Large intestine (tissue), 3 donors: Measurements from ENCODE around the gene DISP3. TPM values are rescaled to one million over a fixed set of nuclear protein-coding genes. Genes with fewer than 3 reads are reported as not detected.

ENCODE experiments used
- DNase-seq, 2 donors: peaks; one replicate each; pipeline versions ENCODE4 v3.0.0 to v3.0.0-alpha.2; 2013
- H3K27ac ChIP-seq: one replicate; pipeline ENCODE4 v1.5.1; 2013; ENCODE audit warnings: low read length
- H3K27me3 ChIP-seq: 2 replicates; pipeline ENCODE4 v1.6.1; 2013; ENCODE audit warnings: low read length; ENCODE audit not compliant: control insufficient read depth, insufficient read depth
- H3K36me3 ChIP-seq: 2 replicates; pipeline ENCODE4 v1.6.1; 2013; ENCODE audit warnings: low read length; ENCODE audit not compliant: control insufficient read depth, insufficient read depth
- H3K4me1 ChIP-seq: one replicate; pipeline ENCODE4 v1.6.1; 2013; ENCODE audit warnings: low read length; ENCODE audit not compliant: control insufficient read depth, insufficient read depth
- H3K4me3 ChIP-seq: one replicate; pipeline ENCODE4 v1.5.1; 2013; ENCODE audit warnings: low read length
- H3K9me3 ChIP-seq: one replicate; pipeline ENCODE4 v1.6.1; 2013; ENCODE audit warnings: mild to moderate bottlenecking, low read depth, low read length, moderate library complexity; ENCODE audit not compliant: control insufficient read depth
- WGBS: methylation state at CpG from one replicate; pipeline ENCODE4 v1.1.5; 2013; ENCODE audit warnings: low lambda C conversion rate; ENCODE audit not compliant: insufficient coverage; 5-methylcytosine and 5-hydroxymethylcytosine counted together
- polyA plus RNA-seq: library from polyadenylated mRNA; unstranded; fragments of 120-200 nt; gene quantifications from one replicate; pipeline ENCODE4 v1.2.1, GENCODE V29; 2013

Gene DISP3
- polyA plus RNA-seq, 1 donor = 0.76 TPM

DNA sequence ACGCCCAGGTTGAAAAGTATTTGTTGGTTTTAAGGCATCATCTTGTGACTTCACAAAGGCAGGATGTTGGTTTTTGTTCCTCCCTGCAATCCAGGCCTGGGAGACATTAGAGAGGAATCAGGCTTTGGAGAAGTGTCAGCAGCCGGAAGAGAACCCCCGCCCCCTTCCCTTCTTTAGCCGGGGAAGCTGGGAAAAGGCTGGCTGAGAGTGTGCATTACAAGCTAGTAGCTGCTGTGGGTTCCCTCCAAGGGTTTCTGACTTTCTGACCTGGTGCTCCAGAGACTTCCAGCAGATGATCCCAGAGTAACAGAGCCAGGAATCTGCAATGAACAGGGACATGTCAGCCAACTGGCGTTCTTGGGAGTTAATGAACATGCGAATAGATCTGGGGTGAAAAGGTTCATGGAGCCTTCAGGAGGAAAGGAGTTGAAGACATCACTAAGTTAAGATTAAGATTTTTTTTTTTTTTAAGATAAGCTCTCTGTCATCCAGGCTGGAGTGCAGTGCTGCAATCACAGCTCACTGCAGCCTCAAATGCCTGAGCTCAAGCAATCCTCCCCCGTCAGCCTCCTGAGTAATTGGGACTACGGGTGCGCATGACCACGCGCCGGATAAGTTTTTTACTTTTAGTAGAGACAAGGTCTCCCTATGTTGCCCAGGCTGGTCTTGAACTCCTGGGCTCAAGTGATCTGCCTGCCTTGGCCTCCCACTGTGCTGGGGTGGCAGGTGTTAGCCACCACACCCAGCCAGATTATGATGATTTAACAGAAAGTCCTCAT is 7.5 kb downstream of the DISP3 start:
- Histone ChIP-seq H3K27ac (no peak overlapping the region), H3K4me3 (no peak overlapping the region), H3K4me1 (no peaks in the 10 kb centered on the region), H3K27me3 (peaks cover 21% of the 10 kb centered on the region), H3K9me3 (no peaks in the 10 kb centered on the region), H3K36me3 (no peaks in the 10 kb centered on the region)
- no peak for DNase-seq
- no CpG with 5 or more reads among the region's 12 CpGs for WGBS

DNA sequence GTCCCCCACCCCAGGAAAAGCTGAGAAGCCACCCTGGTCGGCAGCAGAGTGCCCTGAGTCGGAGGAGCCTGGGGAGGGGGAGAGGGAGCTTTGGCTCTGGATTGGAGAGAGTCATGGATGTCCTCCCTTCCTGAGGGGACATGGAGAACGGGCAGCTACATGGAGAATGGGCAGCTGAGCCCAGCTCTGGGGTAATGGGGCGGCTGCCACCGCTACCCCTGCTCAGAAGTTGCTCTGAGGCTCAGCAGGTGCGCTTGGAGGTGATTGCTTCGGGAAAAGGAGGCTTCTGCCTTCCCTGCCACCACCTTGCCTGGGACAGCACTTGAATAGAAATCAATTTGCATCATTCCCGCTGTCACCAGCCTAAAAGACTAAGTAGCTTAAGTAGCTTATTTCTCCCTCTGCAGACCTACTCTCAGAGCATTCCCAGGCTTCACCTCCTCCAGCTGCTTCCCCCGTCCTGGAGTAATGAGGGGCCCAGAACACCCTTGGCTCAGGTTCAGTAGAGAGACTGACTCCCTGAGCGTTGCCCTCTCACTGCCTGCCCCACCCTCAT is 8.3 kb downstream of the DISP3 start:
- H3K36me3 ChIP-seq = no peaks in the 10 kb centered on the region
- H3K4me3 ChIP-seq = no peak overlapping the region
- no peak overlapping the region for H3K27ac ChIP-seq
- no peaks in the 10 kb centered on the region for H3K4me1 ChIP-seq
- WGBS = no CpG with 5 or more reads among the region's 10 CpGs
- no peak for DNase-seq
- H3K27me3 ChIP-seq = peaks cover 16% of the 10 kb centered on the region
- H3K9me3 ChIP-seq = no peaks in the 10 kb centered on the region

DNA sequence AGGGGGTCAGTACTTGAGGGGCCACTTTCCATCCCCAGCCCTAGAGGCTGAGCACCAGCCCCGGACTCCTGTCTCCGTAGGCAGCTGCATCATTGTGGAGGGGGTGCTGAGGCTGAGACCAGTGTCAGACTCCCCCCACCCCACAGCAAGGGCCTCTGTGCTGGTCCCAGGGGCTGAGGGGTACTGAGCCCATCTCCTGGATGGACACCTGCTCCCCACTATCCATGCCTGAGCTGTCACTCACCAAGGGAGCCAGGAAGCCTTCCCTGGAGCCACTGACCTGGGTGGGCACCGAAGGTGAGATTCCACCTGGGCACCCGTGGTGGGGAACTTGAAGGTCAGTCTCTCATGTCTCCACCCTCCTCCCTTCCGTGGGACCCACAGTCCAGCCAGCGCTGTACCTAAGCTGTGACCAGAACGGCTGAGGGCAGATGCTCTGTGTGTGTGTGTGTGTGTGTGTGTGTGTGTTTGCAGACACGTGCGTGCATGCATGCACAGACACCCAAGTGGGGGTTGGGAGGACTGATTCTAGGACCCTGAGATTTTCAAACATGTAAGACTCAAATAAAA is 9.3 kb downstream of the DISP3 start:
- Histone ChIP-seq H3K9me3 (no peaks in the 10 kb centered on the region), H3K4me3 (no peak overlapping the region), H3K36me3 (no peaks in the 10 kb centered on the region), H3K27me3 (peaks cover 12% of the 10 kb centered on the region), H3K4me1 (no peaks in the 10 kb centered on the region), H3K27ac (no peak overlapping the region)
- DNase-seq = no peak
- no CpG with 5 or more reads among the region's 9 CpGs for WGBS

DNA sequence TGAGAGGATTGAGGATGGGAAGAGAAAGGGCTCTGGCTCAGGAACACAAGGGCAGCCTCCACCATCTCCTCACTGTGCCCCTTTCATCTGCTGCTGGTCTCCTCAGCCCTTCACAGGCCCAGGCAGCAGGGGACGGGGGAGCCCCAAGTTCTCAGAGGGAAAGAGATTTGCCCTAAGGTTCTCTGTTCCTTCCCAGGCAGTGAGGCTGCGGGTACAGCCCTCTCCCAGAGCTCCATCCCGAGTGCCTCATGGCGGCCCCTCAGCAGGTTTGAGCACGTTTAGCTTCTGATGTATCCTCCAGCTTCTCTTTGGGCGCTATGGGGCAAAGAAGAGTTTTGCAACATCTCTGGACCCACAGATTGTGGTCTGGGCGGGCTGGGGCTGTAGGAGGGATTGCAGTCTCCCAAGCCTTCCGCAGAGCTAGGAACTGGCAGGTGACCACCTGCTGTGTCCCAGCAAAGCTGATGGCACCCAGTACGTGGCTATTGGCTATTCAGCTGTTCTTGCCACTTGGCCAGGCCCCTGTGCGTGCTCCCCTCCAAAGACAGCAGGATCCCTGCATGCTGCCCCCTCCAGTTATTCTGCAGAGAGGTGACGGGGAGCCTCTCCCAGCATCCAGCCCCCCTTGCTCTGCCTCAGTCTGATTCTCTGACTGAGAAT is 10.1 kb downstream of the DISP3 start:
- no CpG with 5 or more reads among the region's 11 CpGs for WGBS
- H3K27ac ChIP-seq = no peak overlapping the region
- no peaks in the 10 kb centered on the region for H3K4me1 ChIP-seq
- no peaks in the 10 kb centered on the region for H3K36me3 ChIP-seq
- DNase-seq = no peak
- no peaks in the 10 kb centered on the region for H3K9me3 ChIP-seq
- H3K4me3 ChIP-seq = no peak overlapping the region
- peaks cover 12% of the 10 kb centered on the region for H3K27me3 ChIP-seq

DNA sequence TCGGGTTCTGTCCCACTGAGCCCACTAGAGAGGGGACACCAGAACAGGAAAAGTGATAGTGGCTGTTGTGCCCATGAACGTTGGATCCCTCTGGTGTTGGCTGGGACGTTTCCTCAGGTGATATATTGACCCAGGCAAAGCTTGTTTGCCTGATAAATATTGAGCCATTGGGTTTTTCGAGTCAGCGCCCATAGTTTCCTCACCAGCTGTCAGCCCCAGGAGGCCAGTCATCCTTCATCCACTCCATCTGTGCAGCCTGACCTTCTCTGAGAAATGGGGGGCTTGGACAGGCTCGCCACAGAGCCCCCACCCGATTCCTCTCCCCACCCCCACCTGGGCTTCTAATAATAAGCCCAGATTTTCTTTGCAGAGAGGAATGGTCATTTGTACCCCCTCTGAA is 13.3 kb downstream of the DISP3 start:
- H3K9me3 ChIP-seq = no peaks in the 10 kb centered on the region
- no peak overlapping the region for H3K4me3 ChIP-seq
- H3K27me3 ChIP-seq = peaks cover 6% of the 10 kb centered on the region
- H3K27ac ChIP-seq = no peak overlapping the region
- no peak for DNase-seq
- no peaks in the 10 kb centered on the region for H3K4me1 ChIP-seq
- whole genome bisulfite sequencing = no CpG with 5 or more reads among the region's 7 CpGs
- no peaks in the 10 kb centered on the region for H3K36me3 ChIP-seq

DNA sequence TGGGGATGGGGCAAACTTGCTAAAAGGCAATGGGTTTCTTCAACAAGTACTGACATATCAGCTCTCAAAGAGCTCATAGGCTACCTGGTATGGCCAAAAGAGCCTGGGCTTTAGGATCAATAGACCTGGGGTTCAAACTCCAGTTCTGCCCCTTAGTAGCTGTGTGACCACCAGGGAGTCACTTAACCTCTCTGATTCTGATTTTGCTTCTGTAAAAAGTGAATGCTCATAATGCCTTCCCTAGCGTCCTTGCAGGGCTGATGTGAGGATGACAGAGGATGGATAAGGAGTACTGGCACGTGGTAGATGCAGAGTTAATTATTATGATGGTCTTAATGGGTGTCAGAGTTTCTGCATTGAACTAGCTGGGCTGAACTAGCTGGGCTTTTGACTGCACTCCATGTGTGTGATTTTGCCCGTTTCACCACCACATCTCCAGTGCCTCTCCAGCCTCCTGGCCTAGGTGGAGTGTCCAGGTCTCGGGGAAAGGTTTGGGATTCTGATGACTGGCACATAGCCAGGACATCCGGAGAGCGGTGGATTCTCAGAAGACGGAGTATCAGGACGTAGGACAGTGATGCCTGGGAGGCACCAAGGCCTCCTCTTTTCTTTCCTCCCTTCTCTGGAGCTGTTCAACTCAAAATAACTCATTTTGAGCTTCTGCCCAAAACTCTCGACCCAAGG is 15.2 kb downstream of the DISP3 start:
- no peaks in the 10 kb centered on the region for H3K36me3 ChIP-seq
- no peaks in the 10 kb centered on the region for H3K4me1 ChIP-seq
- no peak overlapping the region for H3K27ac ChIP-seq
- DNase-seq = no peak
- H3K27me3 ChIP-seq = peaks cover 7% of the 10 kb centered on the region
- H3K4me3 ChIP-seq = no peak overlapping the region
- H3K9me3 ChIP-seq = no peaks in the 10 kb centered on the region
- WGBS = no CpG with 5 or more reads among the region's 9 CpGs

DNA sequence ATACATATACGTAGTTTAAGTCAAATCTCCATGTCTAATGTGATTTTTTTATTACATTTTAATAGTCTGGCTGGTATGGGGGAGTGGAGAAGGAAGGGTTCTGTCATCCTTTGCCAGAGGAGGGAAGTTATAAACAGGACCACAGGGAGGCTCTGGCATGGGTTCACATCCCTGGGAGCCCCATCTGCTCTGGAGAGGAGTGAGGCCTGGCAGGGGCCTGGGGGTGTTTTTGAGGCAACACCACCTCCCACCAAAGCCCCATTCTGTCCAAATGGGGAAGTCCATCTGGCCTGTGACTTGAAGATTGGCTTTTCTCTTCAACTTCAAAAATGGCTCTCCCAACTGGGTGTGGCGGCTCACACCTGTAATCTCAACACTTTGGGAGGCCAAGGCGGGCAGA is 15.8 kb downstream of the DISP3 start:
- Histone ChIP-seq H3K27me3 (peaks cover 12% of the 10 kb centered on the region), H3K9me3 (no peaks in the 10 kb centered on the region), H3K4me3 (no peak overlapping the region), H3K4me1 (no peaks in the 10 kb centered on the region), H3K27ac (no peak overlapping the region), H3K36me3 (no peaks in the 10 kb centered on the region)
- DNase-seq = no peak
- WGBS = no CpG with 5 or more reads among the region's 3 CpGs

DNA sequence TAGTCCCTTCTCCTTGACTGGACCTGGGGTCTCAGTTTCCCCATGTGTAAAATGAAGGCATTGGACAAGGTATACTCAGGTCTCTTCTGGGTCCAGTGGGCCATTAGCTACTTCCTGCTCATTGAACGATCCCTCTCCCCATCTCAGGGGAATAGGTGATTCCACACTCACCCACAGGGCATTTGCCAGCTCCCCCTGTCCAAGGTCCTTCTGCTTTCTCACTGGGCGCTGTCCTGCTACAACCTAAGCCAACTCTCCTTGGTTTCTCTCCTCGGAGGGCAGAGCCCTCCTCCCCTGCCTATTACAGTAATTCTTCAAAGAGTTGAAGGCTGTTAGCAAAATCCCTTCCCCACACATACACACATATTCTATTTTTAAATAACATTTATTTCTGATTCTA is 16.6 kb downstream of the DISP3 start:
- H3K4me1 ChIP-seq = no peaks in the 10 kb centered on the region
- no peak overlapping the region for H3K4me3 ChIP-seq
- peaks cover 18% of the 10 kb centered on the region for H3K27me3 ChIP-seq
- no peaks in the 10 kb centered on the region for H3K36me3 ChIP-seq
- H3K9me3 ChIP-seq = no peaks in the 10 kb centered on the region
- WGBS = no CpG with 5 or more reads among the region's 3 CpGs
- no peak for DNase-seq
- H3K27ac ChIP-seq = no peak overlapping the region

DNA sequence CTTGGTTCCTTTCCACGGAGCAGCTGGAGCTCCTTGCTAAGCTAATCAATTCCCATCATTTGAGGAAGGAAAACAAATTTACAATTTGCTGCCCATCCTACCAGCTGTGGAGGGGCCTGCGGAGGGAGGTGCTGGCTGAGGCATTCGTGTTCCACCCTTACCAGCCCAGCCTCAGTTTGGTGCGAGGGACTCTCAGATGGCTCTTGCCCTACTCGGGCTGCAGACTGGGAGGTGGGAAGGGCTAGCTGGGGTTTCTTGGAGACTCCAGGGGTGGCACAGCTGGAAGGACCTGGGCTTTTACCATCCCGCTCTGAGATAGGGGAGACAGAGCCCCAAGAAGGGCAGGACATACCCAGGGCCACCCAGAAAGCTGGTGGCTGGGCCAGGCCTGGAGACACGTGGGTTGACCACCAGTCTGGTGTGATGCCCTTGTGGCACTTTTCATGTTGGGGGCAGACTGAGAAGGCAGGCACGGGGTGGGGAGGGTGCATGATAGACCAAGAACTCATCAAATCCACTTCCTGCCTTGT is 17.7 kb downstream of the DISP3 start:
- no peak for DNase-seq
- no peak overlapping the region for H3K27ac ChIP-seq
- no peak overlapping the region for H3K4me3 ChIP-seq
- H3K4me1 ChIP-seq = no peaks in the 10 kb centered on the region
- H3K36me3 ChIP-seq = no peaks in the 10 kb centered on the region
- peaks cover 8% of the 10 kb centered on the region for H3K9me3 ChIP-seq
- peaks cover 28% of the 10 kb centered on the region for H3K27me3 ChIP-seq
- WGBS = no CpG with 5 or more reads among the region's 8 CpGs
